Vagina (tissue), 2 donors: ENCODE results near the gene VSIR. TPM values are rescaled to one million over a fixed set of nuclear protein-coding genes. Genes with fewer than 3 reads are reported as not detected.

Source experiments
- DNase-seq, 2 donors: peaks; one replicate each; pipeline ENCODE4 v3.0.0-alpha.2; 2017; ENCODE audit errors: extremely low spot score in 2 of 2
- H3K27ac ChIP-seq: fragments of 200-600 bp; sonication (generic); one replicate; pipeline ENCODE4 v1.5.1; 2019
- H3K27me3 ChIP-seq: fragments of 200-600 bp; sonication (generic); one replicate; pipeline ENCODE4 v1.5.1; 2019
- H3K36me3 ChIP-seq, 2 donors: fragments of 200-600 bp; sonication (generic); one replicate each; pipeline ENCODE4 v1.5.1; 2017 to 2019
- H3K4me1 ChIP-seq: fragments of 200-600 bp; sonication (generic); one replicate; pipeline ENCODE4 v1.5.1; 2019
- H3K4me3 ChIP-seq, 2 donors: fragments of 200-600 bp; sonication (generic); 1 replicate in 1 of 2; 2 replicates in 1 of 2; pipeline ENCODE4 v1.5.1; 2016 to 2019
- H3K9me3 ChIP-seq: fragments of 200-600 bp; sonication (generic); one replicate; pipeline ENCODE4 v1.5.1; 2019
- POLR2A ChIP-seq, 2 donors: fragments of 450-650 bp; IDR thresholded peaks; one replicate each; pipeline ENCODE4 v1.6.1; 2017; ENCODE audit warnings: antibody characterized with exemption in 2 of 2, mild to moderate bottlenecking in 2 of 2, moderate library complexity in 2 of 2
- POLR2AphosphoS5 ChIP-seq, 2 donors: sonication (generic); formaldehyde crosslinking; IDR thresholded peaks; one replicate each; pipeline ENCODE4 v1.9.0; 2017; ENCODE audit warnings: antibody characterized with exemption in 2 of 2, mild to moderate bottlenecking in 2 of 2, low read depth in 1 of 2; ENCODE audit not compliant: insufficient read depth in 1 of 2
- intact Hi-C: fragments of 100-400 bp; cut with DNase I; formaldehyde crosslinking; loops from one replicate; pipeline ENCODE4 v1.15.1; 2023
- total RNA-seq: library from RNA; depleted of rRNA; stranded (reverse); fragments of >200 nt; gene quantifications from one replicate; pipeline ENCODE4 v1.2.3, GENCODE V29; 2016
- TF ChIP-seq, protein P1 (sequence below), 3 experiments: fragments of 450-650 bp in 2 of 3; fragments of 200-600 bp in 1 of 3; sonication (generic) in 1 of 3; IDR thresholded peaks; one replicate each; pipeline ENCODE4 v1.5.1; 2017 to 2019; ENCODE audit warnings: antibody characterized with exemption in 3 of 3, mild to moderate bottlenecking in 2 of 3, moderate library complexity in 2 of 3

VSIR gene
- total RNA-seq, 1 donor from 2014 or later = 96.5 TPM

DNA sequence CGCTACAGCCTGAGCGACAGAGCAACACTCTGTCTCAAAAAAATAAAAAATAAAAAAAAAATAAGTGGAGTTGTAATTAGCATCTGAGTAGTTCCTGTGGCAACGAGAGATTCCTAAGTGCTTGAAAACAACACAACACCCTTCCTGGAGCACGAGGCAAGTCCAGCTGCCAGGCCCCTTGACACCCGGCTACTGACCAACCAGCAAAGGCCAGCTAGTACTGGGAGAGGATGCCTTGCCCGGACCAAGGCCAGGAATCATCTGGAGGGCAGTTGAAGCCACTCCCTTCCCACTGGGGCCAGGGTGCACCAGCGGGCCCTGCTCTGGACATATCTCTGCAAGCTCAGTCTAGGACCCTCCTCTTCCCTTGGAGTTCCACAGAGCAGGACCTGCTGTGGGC lies 54.3 kb downstream of the VSIR start:
- Histone ChIP-seq H3K9me3 (no peaks in the 10 kb centered on the region), H3K27ac (peak overlapping the region; percentile 7), H3K4me1 (peaks cover 49% of the 10 kb centered on the region), H3K4me3 (no peak overlapping the region), H3K36me3 (no peaks in the 10 kb centered on the region), H3K27me3 (no peaks in the 10 kb centered on the region)
- TF ChIP-seq, protein P1, sequence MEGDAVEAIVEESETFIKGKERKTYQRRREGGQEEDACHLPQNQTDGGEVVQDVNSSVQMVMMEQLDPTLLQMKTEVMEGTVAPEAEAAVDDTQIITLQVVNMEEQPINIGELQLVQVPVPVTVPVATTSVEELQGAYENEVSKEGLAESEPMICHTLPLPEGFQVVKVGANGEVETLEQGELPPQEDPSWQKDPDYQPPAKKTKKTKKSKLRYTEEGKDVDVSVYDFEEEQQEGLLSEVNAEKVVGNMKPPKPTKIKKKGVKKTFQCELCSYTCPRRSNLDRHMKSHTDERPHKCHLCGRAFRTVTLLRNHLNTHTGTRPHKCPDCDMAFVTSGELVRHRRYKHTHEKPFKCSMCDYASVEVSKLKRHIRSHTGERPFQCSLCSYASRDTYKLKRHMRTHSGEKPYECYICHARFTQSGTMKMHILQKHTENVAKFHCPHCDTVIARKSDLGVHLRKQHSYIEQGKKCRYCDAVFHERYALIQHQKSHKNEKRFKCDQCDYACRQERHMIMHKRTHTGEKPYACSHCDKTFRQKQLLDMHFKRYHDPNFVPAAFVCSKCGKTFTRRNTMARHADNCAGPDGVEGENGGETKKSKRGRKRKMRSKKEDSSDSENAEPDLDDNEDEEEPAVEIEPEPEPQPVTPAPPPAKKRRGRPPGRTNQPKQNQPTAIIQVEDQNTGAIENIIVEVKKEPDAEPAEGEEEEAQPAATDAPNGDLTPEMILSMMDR (IDR thresholded peaks at IDR 0.05) = no peak
- no peak for TF ChIP-seq POLR2A (IDR thresholded peaks at IDR 0.05)
- no peak for TF ChIP-seq POLR2AphosphoS5 (IDR thresholded peaks at IDR 0.05; ENCODE audit: insufficient read depth in 1 of 2, low read depth in 1 of 2)
- intact Hi-C loops = no loop called here
- no peak for DNase-seq

DNA sequence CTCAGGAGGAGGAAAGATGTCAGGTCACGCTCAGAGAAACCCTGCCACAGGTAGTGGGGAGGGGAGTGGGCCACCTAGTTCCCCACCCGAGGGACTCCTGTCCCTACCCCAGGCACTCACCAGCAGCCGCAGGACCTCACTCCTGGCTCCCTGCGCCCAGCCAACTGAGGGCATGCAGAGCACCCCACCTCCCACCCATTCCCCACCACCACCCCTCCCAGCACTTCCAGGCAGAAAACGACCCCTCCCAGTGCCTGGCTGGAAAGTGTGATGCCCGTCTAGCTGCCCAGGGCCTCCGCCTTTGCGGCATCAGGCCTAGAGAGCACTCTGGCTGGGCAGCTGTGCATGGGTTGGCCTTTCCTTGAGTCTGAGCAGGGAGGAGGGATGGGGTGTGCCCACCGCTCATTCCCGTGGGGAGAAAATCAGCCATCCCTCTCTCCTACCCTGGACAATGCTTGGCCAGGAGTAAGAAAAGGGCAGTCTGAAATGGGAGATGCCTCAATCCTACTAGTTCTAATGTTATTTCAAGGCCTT lies 55.1 kb downstream of the VSIR start:
- intact Hi-C loops = no loop called here
- Histone ChIP-seq H3K4me3 (no peak overlapping the region), H3K27ac (peak overlapping the region; percentile 6), H3K9me3 (no peaks in the 10 kb centered on the region), H3K27me3 (no peaks in the 10 kb centered on the region), H3K36me3 (no peaks in the 10 kb centered on the region), H3K4me1 (peaks cover 57% of the 10 kb centered on the region)
- TF ChIP-seq POLR2AphosphoS5 (IDR thresholded peaks at IDR 0.05; ENCODE audit: insufficient read depth in 1 of 2, low read depth in 1 of 2) (no peak), POLR2A (IDR thresholded peaks at IDR 0.05) (no peak)
- TF ChIP-seq, protein P1 (IDR thresholded peaks at IDR 0.05) = no peak
- DNase-seq = no peak

DNA sequence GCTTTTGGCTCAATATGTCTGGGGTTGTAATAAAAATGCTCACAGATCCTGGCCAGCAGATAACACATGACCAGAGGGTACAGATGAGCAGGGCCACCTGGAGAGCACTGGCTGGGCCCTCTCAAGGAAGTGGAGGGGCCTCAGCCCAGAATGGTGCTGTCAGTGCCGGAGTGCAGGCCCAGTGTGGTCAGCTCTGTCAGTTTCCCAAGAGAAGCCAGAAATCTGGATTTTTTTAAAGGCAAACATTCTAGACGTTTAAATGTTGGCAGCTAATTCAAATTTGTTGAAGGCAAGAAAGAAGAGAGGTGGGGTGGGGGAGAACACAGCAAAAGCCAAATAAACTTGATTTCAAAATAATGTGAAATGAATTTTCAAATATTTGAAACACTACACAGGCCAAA lies 55.8 kb downstream of the VSIR start:
- intact Hi-C loops = no loop called here
- Histone ChIP-seq H3K4me3 (no peak overlapping the region), H3K27me3 (no peaks in the 10 kb centered on the region), H3K36me3 (no peaks in the 10 kb centered on the region), H3K27ac (no peak overlapping the region), H3K4me1 (peaks cover 64% of the 10 kb centered on the region), H3K9me3 (no peaks in the 10 kb centered on the region)
- no peak for DNase-seq
- TF ChIP-seq, protein P1 (IDR thresholded peaks at IDR 0.05) = no peak
- peak in 1 of 2 donors; percentile 20 for TF ChIP-seq POLR2AphosphoS5 (IDR thresholded peaks at IDR 0.05; ENCODE audit: insufficient read depth in 1 of 2, low read depth in 1 of 2)

DNA sequence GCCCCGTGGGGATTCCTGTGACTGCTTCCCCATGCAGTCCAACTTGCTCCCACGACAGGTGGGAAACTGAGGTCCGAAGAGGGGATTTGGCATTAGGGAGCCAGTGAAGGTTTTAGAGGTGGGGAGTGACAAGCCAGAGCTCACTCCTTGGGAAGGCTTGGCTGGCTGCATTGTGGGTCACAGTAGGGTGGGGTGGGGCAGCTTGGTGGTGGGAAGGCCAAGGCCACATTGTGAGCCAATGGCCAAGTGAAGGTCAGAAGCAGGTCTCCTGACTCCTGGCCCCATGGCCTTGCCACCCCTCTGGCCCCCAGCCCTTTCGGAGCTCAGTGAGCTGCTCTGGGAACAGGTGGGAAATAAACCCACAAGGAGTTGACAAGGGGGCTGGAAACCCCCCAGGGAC lies 56.3 kb downstream of the VSIR start:
- H3K27ac ChIP-seq = no peak overlapping the region
- H3K4me3 ChIP-seq = no peak overlapping the region
- H3K4me1 ChIP-seq = peaks cover 66% of the 10 kb centered on the region
- TF ChIP-seq POLR2A (IDR thresholded peaks at IDR 0.05) = no peak
- TF ChIP-seq, protein P1 (IDR thresholded peaks at IDR 0.05) = no peak
- no peak for TF ChIP-seq POLR2AphosphoS5 (IDR thresholded peaks at IDR 0.05; ENCODE audit: insufficient read depth in 1 of 2, low read depth in 1 of 2)
- H3K36me3 ChIP-seq = no peaks in the 10 kb centered on the region
- H3K27me3 ChIP-seq = no peaks in the 10 kb centered on the region
- intact Hi-C loops = no loop called here
- no peaks in the 10 kb centered on the region for H3K9me3 ChIP-seq
- no peak for DNase-seq

DNA sequence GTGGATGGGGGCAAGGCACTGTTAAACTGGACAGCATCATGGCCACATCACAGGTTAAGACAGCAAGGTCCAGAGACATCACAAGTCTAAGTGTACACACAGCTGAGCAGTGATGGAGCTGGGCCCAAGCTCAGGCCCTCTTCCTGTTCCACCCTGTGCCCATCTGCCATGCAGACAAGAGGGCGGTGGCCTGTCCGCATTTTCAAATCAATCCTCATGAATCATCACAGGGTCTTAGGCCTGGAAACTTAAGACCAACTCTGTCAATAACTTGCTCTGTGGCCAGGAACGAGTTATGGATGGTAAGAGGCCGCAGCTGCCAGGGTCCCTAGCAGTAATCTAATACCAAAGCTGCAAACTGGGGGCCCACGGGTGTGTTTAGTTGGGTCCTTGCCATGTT lies 56.9 kb downstream of the VSIR start:
- Histone ChIP-seq H3K4me1 (peaks cover 66% of the 10 kb centered on the region), H3K9me3 (no peaks in the 10 kb centered on the region), H3K27ac (peak overlapping the region; percentile 95), H3K27me3 (no peaks in the 10 kb centered on the region), H3K4me3 (no peak overlapping the region), H3K36me3 (no peaks in the 10 kb centered on the region)
- intact Hi-C loops = no loop called here
- DNase-seq = no peak
- no peak for TF ChIP-seq POLR2A (IDR thresholded peaks at IDR 0.05)
- TF ChIP-seq, protein P1 (IDR thresholded peaks at IDR 0.05) = no peak
